Aorta (tissue), 5 donors: ENCODE measurements around the gene SATB1. TPM values are rescaled to one million over a fixed set of nuclear protein-coding genes. Genes with fewer than 3 reads are reported as not detected.

Source experiments
- ATAC-seq: fragments of 200-7000 bp; cut with Tn5 transposase; one replicate; pipeline ENCODE4 v1.9.1; 2022; ENCODE audit warnings: moderate library complexity; ENCODE audit not compliant: low FRiP score
- DNase-seq, 2 donors: peaks; one replicate each; pipeline ENCODE4 v3.0.0-alpha.2; 2020
- H3K27ac ChIP-seq, 2 donors: one replicate each; pipeline ENCODE4 v1.5.1; 2013; ENCODE audit warnings: low read length in 2 of 2, mild to moderate bottlenecking in 2 of 2, moderate library complexity in 2 of 2, control low read depth in 1 of 2, inconsistent platforms in 1 of 2, low read depth in 1 of 2
- H3K27me3 ChIP-seq, 2 donors: one replicate each; pipeline ENCODE4 v1.6.1; 2013; ENCODE audit warnings: control low read depth in 1 of 2, low read length in 1 of 2, mild to moderate bottlenecking in 1 of 2, moderate library complexity in 1 of 2; ENCODE audit not compliant: insufficient read depth in 2 of 2, control insufficient read depth in 1 of 2
- H3K36me3 ChIP-seq, 2 donors: one replicate each; pipeline ENCODE4 v1.6.1; 2013; ENCODE audit warnings: control low read depth in 1 of 2, low read length in 1 of 2, mild to moderate bottlenecking in 1 of 2; ENCODE audit not compliant: insufficient read depth in 2 of 2, control insufficient read depth in 1 of 2
- H3K4me1 ChIP-seq, 2 donors: one replicate each; pipeline ENCODE4 v1.6.1; 2013; ENCODE audit warnings: low read length in 2 of 2, control low read depth in 1 of 2, mild to moderate bottlenecking in 1 of 2, moderate library complexity in 1 of 2; ENCODE audit not compliant: insufficient read depth in 2 of 2, control insufficient read depth in 1 of 2
- H3K4me3 ChIP-seq, 2 donors: one replicate each; pipeline ENCODE4 v1.5.1; 2013; ENCODE audit warnings: low read length in 2 of 2, control low read depth in 1 of 2, mild to moderate bottlenecking in 1 of 2
- H3K9me3 ChIP-seq: one replicate; pipeline ENCODE4 v1.6.1; 2013; ENCODE audit warnings: mild to moderate bottlenecking, low read length; ENCODE audit not compliant: control insufficient read depth
- WGBS, 2 donors: extraction: QIAGEN DNeasy Blood & Tissue Kit; methylation state at CpG; one replicate each; pipeline ENCODE4 v1.1.7; 2013; 5-methylcytosine and 5-hydroxymethylcytosine counted together
- intact Hi-C, 2 donors: fragments of 100-400 bp; cut with DNase I; formaldehyde crosslinking; loops; one replicate each; pipeline versions ENCODE4 v1.14.2 to v1.15.0; 2022
- polyA plus RNA-seq, 2 donors: library from polyadenylated mRNA; stranded (reverse); fragments of 200-250 nt; gene quantifications; one replicate each; pipeline ENCODE4 v1.2.3, GENCODE V29; 2013
- total RNA-seq, 2 donors: library from RNA; stranded (reverse); fragmentation: NEBNext Ultra II Directional; extraction: Animal tissue kit (Norgen Biotek cat#: 25700); gene quantifications; one replicate each; pipeline ENCODE4 v1.2.1, GENCODE V29; 2021
- donor health status: healthy with polysubstance abuse.
- donor health status: Bipolar disorder and iron deficiency.
- donor health status: DM: no; HTN: no; CAD: no.
- donor health status: DM: no; HTN: no; CAD: no.
- donor health status: DM: yes; HTN: yes; CAD: no.

The SATB1 gene
- total and polyA plus RNA-seq, 4 donors, result 10.8 to 41.1 (median 27.1) TPM

DNA sequence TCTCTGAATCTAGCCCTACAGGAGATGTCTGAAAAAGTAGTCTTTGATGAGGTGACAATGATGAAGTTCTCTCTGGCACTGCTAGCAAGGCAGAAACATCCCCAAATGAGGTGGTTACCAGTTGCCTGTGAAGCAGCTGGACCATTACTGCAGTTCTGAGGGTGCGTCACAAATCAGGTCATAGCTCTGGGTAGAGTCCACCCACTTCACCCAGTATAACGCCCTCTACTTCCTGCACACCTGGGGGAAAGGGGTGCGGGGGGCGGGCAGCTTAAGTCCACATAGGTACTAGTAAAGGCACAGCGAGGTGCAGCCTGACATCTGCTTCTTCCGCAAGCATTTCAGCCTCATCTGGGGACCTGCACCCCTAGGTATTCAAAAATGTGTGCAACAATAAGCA, 13.4 kb upstream of the SATB1 start:
- DNase-seq (peak in 1 of 2 donors; percentile 51), ATAC-seq (no peak)
- H3K4me3 ChIP-seq, result no peak overlapping the region
- no peaks in the 10 kb centered on the region for H3K4me1 ChIP-seq
- H3K36me3 ChIP-seq, result no peaks in the 10 kb centered on the region
- intact Hi-C loops, result no loop called here
- no peak overlapping the region for H3K27ac ChIP-seq
- H3K9me3 ChIP-seq, result no peaks in the 10 kb centered on the region
- H3K27me3 ChIP-seq, result no peaks in the 10 kb centered on the region
- WGBS, 2 donors, result 75 to 84% methylated on average over 6 of the region's 6 CpGs

DNA sequence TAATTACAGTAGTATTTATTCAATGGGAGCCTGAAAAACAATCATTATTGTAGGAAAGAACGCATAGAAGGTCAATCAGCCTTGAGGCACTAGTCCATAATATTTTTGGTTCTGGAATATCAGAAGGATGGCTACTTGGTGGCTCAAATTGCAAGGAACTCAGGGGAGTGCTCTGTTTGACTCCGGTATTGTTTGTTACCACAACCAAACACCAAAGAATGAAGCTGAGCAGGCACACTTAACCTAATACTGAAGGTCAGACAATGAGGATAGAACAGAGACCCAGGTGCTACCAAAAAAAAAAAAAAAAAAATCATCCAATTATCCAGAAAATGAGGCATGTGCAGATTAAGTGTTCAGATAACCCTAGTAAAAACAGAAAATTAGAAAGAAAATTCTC, 11.1 kb upstream of the SATB1 start:
- Histone ChIP-seq H3K27ac (no peak overlapping the region), H3K27me3 (no peaks in the 10 kb centered on the region), H3K4me3 (no peak overlapping the region), H3K4me1 (no peaks in the 10 kb centered on the region), H3K36me3 (no peaks in the 10 kb centered on the region), H3K9me3 (no peaks in the 10 kb centered on the region)
- WGBS, 2 donors, result 83 to 91% methylated on average over 2 of the region's 2 CpGs
- intact Hi-C loops, result no loop called here
- ATAC-seq (no peak), DNase-seq (no peak)

DNA sequence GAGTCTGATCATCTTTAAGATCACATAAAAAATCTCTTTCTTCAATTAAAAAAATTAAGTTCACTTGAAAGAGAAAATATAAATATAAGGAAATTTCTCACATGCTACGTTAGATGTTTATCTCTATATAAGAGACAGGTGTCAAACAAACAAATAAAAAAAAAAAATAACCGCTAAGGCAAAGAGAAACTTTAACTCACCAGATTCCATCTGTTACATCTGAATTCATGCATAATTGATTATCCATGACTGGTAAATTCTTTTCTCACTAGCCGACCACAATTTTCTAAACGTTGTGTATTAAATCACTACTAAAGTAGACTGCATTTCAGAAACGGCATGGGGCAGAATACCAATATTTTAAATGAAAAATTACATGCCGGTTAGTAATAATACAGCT, 9.6 kb upstream of the SATB1 start:
- no peak overlapping the region for H3K4me3 ChIP-seq
- 82 to 88% methylated on average over 6 of the region's 6 CpGs for WGBS, 2 donors
- ATAC-seq, result no peak

DNA sequence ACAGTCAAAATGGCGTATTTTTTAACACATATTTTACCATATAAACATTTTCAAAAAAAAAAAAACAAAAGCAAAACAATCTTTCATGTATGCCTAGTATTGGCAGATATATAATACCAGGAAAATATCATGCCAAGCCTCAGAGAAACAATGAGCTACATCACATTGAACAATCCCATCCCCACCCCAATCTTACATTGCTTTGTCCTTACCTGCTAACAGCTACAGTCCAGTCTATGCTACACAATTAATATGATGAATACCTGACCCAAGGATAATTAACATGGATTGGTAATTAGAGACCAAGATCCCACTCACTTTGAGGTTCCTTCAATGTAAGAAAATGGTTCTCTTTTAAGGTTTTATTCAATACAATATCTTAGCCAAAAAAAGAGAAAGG, 7.6 kb upstream of the SATB1 start:
- Histone ChIP-seq H3K27me3 (no peaks in the 10 kb centered on the region), H3K36me3 (no peaks in the 10 kb centered on the region), H3K27ac (no peak overlapping the region), H3K9me3 (no peaks in the 10 kb centered on the region), H3K4me1 (no peaks in the 10 kb centered on the region), H3K4me3 (no peak overlapping the region)
- 68 to 86% methylated on average over 1 of the region's 1 CpG for WGBS, 2 donors
- ATAC-seq (no peak), DNase-seq (no peak)
- intact Hi-C loops, result no loop called here

More for the DNA sequence above, 9.6 kb upstream of the SATB1 start:
- DNase-seq, result no peak
- Histone ChIP-seq H3K4me1 (no peaks in the 10 kb centered on the region), H3K27ac (no peak overlapping the region), H3K27me3 (no peaks in the 10 kb centered on the region), H3K9me3 (no peaks in the 10 kb centered on the region), H3K36me3 (no peaks in the 10 kb centered on the region)
- intact Hi-C loops, result no loop called here

DNA sequence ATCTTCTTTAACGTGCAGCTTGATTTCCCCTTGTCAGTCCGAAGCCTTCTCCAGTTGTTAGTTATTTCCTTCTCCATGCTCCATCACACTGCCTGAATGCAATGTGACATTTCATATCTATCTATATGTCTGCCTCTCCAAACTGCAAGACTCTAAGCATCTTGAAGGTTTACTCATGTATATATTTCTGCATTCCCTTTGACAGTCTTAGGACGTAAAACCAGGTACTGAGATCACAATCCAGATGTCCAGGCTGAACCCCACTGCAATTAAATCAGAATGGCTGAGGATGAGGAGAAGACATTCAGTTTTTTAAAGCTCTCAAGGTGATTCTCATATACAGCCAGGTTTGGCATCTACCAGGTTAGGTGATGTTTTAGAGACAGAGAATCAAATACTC, 6.1 kb upstream of the SATB1 start:
- intact Hi-C loops, result no loop called here
- Histone ChIP-seq H3K36me3 (no peaks in the 10 kb centered on the region), H3K27ac (no peak overlapping the region), H3K27me3 (no peaks in the 10 kb centered on the region), H3K4me3 (no peak overlapping the region), H3K4me1 (no peaks in the 10 kb centered on the region), H3K9me3 (no peaks in the 10 kb centered on the region)
- 76 to 87% methylated on average over 3 of the region's 3 CpGs for WGBS, 2 donors
- DNase-seq, result no peak
- no peak for ATAC-seq

DNA sequence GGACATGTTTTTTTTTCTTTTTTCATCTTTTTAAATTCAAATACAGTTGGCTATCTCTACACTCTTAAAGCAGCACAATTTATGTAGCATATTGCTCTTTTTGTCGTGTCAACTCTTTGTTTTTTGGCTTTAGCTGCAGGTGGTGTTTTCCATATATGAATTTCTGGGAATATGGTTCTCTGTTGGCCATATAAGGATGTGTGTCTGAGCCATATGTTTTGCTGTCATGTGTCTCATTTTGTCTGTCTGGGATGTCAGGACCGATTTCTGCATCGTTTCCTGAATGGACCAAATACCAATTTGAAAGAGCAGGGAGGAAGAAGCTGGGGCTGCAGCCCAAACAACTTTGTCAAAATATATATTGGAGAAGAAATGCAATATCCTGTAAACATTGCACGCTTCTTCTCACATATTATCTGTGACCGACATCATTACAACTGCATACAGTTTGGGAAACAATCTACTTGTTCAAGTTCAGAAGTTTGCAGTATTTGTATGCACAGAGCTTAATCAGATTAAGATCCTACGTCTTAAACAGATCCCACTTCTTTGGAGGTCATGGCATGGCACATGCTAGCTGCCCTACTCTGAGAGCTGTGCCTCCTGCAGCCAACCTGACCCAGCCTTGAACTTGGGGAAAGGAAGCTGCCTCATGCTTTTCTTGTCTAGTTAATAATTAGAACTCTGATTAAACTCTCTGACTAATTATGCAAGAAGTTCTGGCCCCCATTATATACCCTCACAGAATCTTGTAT, 4.0 kb upstream of the SATB1 start:
- Histone ChIP-seq H3K9me3 (no peaks in the 10 kb centered on the region), H3K36me3 (no peaks in the 10 kb centered on the region), H3K27me3 (no peaks in the 10 kb centered on the region), H3K4me1 (no peaks in the 10 kb centered on the region), H3K4me3 (no peak overlapping the region), H3K27ac (no peak overlapping the region)
- ATAC-seq (no peak), DNase-seq (no peak)
- intact Hi-C loops, result no loop called here
- WGBS, 2 donors, result 63 to 74% methylated on average over 6 of the region's 6 CpGs

DNA sequence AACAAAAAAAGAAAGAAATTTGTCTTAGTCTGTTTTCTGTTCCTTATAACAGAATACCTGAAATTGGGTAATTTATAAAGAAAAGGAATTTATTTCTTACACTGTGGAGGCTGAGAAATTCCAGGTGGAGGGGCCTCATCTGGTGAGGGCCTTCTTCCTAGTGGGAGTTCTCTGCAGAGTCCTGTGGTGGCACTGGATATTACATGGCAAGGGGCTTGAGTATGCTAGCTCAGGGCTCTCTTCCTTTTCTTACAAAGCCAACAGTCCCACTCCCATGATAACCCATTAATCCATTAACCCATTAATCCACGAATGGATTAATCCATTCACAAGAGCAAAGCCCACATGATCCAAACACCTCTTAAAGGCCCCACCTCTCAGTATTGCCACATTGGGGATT, 2.9 kb upstream of the SATB1 start:
- Histone ChIP-seq H3K36me3 (no peaks in the 10 kb centered on the region), H3K27me3 (no peaks in the 10 kb centered on the region), H3K4me1 (peaks cover 0 to under 1% of the 10 kb centered on the region in 2 donors), H3K9me3 (no peaks in the 10 kb centered on the region), H3K4me3 (no peak overlapping the region), H3K27ac (no peak overlapping the region)
- DNase-seq, result no peak
- no peak for ATAC-seq
- intact Hi-C loops, result no loop called here
- 90 to 92% methylated on average over 1 of the region's 1 CpG for WGBS, 2 donors

DNA sequence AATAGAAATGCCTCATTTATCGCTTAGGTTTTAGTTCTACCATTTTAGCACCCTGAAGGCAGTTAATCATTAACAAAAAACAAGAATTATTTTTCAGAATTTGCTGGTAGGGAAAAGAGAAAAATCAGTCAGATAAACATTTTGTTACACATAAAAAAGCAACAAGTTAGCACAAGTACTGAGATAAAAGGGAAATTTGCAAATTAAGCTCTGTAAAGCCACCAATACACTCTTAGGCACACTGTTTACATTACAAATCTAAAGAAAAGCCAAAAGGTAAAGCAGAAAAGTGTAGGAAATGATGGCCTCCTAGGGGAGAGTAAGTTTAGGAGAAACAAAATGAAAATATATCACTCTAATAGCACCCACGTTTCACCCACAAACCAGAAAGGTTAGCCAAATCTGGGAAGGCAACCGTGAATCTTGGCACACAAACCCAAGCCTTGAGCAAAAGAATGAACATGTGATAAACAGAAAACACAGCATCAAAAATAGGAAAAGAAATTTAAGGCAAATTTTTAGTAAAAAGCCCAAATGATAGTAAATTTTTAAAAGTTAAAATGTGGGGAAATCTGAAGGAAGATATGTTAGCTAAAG, 1.6 kb upstream of the SATB1 start:
- Histone ChIP-seq H3K4me3 (no peak overlapping the region), H3K27ac (no peak overlapping the region), H3K4me1 (peaks cover 0 to 2% of the 10 kb centered on the region in 2 donors), H3K36me3 (no peaks in the 10 kb centered on the region), H3K9me3 (no peaks in the 10 kb centered on the region), H3K27me3 (no peaks in the 10 kb centered on the region)
- 42 to 46% methylated on average over 3 of the region's 3 CpGs for WGBS, 2 donors
- no peak for DNase-seq
- no peak for ATAC-seq
- intact Hi-C loops, result loop anchor here in 1 of 2 donors (2.0 kb wide), 1 partner anchor 16 kb away; no protein-coding TSS in a partner anchor
